Measurements from ENCODE around the gene MBOAT1.
A peak's percentile ranks its signal among the peaks of the same experiment; 100 is the strongest.

Gene MBOAT1

GRCh38 chr6:20099156-20099555 lies 113.1 kb downstream of the MBOAT1 start:
- no peak for DNase-seq (ENCODE audit: low read depth)
- TF ChIP-seq, protein P1, sequence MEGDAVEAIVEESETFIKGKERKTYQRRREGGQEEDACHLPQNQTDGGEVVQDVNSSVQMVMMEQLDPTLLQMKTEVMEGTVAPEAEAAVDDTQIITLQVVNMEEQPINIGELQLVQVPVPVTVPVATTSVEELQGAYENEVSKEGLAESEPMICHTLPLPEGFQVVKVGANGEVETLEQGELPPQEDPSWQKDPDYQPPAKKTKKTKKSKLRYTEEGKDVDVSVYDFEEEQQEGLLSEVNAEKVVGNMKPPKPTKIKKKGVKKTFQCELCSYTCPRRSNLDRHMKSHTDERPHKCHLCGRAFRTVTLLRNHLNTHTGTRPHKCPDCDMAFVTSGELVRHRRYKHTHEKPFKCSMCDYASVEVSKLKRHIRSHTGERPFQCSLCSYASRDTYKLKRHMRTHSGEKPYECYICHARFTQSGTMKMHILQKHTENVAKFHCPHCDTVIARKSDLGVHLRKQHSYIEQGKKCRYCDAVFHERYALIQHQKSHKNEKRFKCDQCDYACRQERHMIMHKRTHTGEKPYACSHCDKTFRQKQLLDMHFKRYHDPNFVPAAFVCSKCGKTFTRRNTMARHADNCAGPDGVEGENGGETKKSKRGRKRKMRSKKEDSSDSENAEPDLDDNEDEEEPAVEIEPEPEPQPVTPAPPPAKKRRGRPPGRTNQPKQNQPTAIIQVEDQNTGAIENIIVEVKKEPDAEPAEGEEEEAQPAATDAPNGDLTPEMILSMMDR (IDR thresholded peaks at IDR 0.05; ENCODE audit: control insufficient read depth, extremely low read depth, insufficient read depth) = no peak
- H3K4me3 ChIP-seq (ENCODE audit: low read depth, low read length) = no peak overlapping the region

- TF ChIP-seq, protein P1 (IDR thresholded peaks at IDR 0.05; ENCODE audit: control insufficient read depth, extremely low read depth, insufficient read depth) = no peak
- no peak for DNase-seq (ENCODE audit: low read depth)
- no peak overlapping the region for H3K4me3 ChIP-seq (ENCODE audit: low read depth, low read length)
Observed at GRCh38 chr6:20098267-20098876, 113.9 kb downstream of the MBOAT1 start.

- H3K4me3 ChIP-seq (ENCODE audit: low read depth, low read length) = no peak overlapping the region
- no peak for DNase-seq (ENCODE audit: low read depth)
- TF ChIP-seq, protein P1 (IDR thresholded peaks at IDR 0.05; ENCODE audit: control insufficient read depth, extremely low read depth, insufficient read depth) = no peak
Observed at GRCh38 chr6:20096536-20096935, 115.7 kb downstream of the MBOAT1 start.

GRCh38 chr6:20095436-20095835 lies 116.8 kb downstream of the MBOAT1 start:
- DNase-seq (ENCODE audit: low read depth) = no peak
- TF ChIP-seq, protein P1 (IDR thresholded peaks at IDR 0.05; ENCODE audit: control insufficient read depth, extremely low read depth, insufficient read depth) = no peak

GRCh38 chr6:20092071-20092566 lies 120.2 kb downstream of the MBOAT1 start:
- TF ChIP-seq, protein P1 (IDR thresholded peaks at IDR 0.05; ENCODE audit: control insufficient read depth, extremely low read depth, insufficient read depth) = peak; percentile 71
- peak; percentile 41 for DNase-seq (ENCODE audit: low read depth)
- H3K4me3 ChIP-seq (ENCODE audit: low read depth, low read length) = no peak overlapping the region

More at GRCh38 chr6:20095436-20095835, 116.8 kb downstream of the MBOAT1 start:
- no peak overlapping the region for H3K4me3 ChIP-seq (ENCODE audit: low read depth, low read length)

- no peak for DNase-seq (ENCODE audit: low read depth)
- H3K4me3 ChIP-seq (ENCODE audit: low read depth, low read length) = no peak overlapping the region
- TF ChIP-seq, protein P1 (IDR thresholded peaks at IDR 0.05; ENCODE audit: control insufficient read depth, extremely low read depth, insufficient read depth) = no peak
Observed at GRCh38 chr6:20086992-20087391, 125.3 kb downstream of the MBOAT1 start.

DNA sequence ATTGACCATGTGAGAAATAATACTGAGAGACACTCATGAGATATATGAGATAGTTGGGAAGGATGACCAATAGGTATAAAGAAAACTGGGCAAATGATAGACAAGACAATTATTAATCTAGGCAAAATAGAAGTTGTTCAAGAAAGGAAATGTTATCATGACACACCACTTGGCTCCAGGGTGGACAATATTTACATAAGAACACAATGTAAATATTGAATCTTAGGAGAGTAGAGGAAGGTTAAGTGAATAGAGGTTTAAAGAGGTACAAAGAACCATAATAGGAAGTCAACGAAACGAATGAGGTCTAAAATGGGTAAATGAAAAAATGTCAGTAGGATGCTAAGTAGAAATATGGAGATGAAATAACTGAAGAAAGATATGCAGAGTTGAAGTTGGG lies 126.5 kb downstream of the MBOAT1 start:
- no peak overlapping the region for H3K4me3 ChIP-seq (ENCODE audit: low read depth, low read length)
- peak; percentile 33 for DNase-seq (ENCODE audit: low read depth)
- TF ChIP-seq, protein P1 (IDR thresholded peaks at IDR 0.05; ENCODE audit: control insufficient read depth, extremely low read depth, insufficient read depth) = no peak
